Heart left ventricle (tissue), 16 donors: Measurements from ENCODE around the gene FREM1. TPM values are rescaled to one million over a fixed set of nuclear protein-coding genes. Genes with fewer than 3 reads are reported as not detected.

Experiments
- ATAC-seq, 4 donors: fragments of 200-7000 bp; cut with Tn5 transposase; one replicate each; pipeline ENCODE4 v1.9.1; 2020 to 2022; ENCODE audit warnings: moderate library complexity in 4 of 4, mild to moderate bottlenecking in 3 of 4, moderate number of reproducible peaks in 1 of 4
- DNase-seq, 5 donors: peaks; one replicate each; pipeline ENCODE4 v3.0.0-alpha.2; 2020
- H3K27ac ChIP-seq, 12 donors: fragments of 200-600 bp; sonication (generic) in 4 of 12; one replicate each; pipeline versions ENCODE4 v1.5.0 to v1.8.0; 2016 to 2022; ENCODE audit warnings: mild to moderate bottlenecking in 2 of 12
- H3K27me3 ChIP-seq, 9 donors: fragments of 200-600 bp; sonication (generic) in 2 of 9; one replicate each; pipeline versions ENCODE4 v1.5.1 to v1.8.0; 2016 to 2022; ENCODE audit warnings: mild to moderate bottlenecking in 3 of 9
- H3K36me3 ChIP-seq, 9 donors: fragments of 200-600 bp; sonication (generic) in 2 of 9; one replicate each; pipeline versions ENCODE4 v1.5.0 to v1.8.0; 2018 to 2022; ENCODE audit warnings: mild to moderate bottlenecking in 2 of 9
- H3K4me1 ChIP-seq, 12 donors: fragments of 200-600 bp; sonication (generic) in 4 of 12; one replicate each; pipeline versions ENCODE4 v1.5.0 to v1.8.0; 2016 to 2022; ENCODE audit warnings: mild to moderate bottlenecking in 3 of 12
- H3K4me3 ChIP-seq, 12 donors: fragments of 200-600 bp; sonication (generic) in 4 of 12; one replicate each; pipeline versions ENCODE4 v1.5.0 to v1.8.0; 2017 to 2022; ENCODE audit warnings: mild to moderate bottlenecking in 9 of 12, moderate library complexity in 4 of 12
- H3K9me3 ChIP-seq, 12 donors: fragments of 200-600 bp; sonication (generic) in 4 of 12; one replicate each; pipeline versions ENCODE4 v1.5.0 to v1.8.0; 2016 to 2022; ENCODE audit warnings: mild to moderate bottlenecking in 1 of 12
- POLR2A ChIP-seq, 2 donors: fragments of 450-650 bp; IDR thresholded peaks; one replicate each; pipeline ENCODE4 v1.6.1; 2017; ENCODE audit warnings: antibody characterized with exemption in 2 of 2, mild to moderate bottlenecking in 2 of 2, moderate library complexity in 2 of 2
- intact Hi-C, 10 donors: fragments of 100-400 bp; cut with DNase I; formaldehyde crosslinking; loops; one replicate each; pipeline versions ENCODE4 v1.11.1 to v1.14.2; 2022
- polyA plus RNA-seq, 2 donors: library from polyadenylated mRNA; stranded (reverse); fragments of 200-250 nt; gene quantifications; one replicate each; pipeline ENCODE4 v1.2.3, GENCODE V29; 2013
- total RNA-seq, 9 donors: library from RNA; depleted of rRNA in 2 of 9; stranded (reverse); fragments of >200 nt in 2 of 9; fragmentation: NEBNext Ultra II Directional in 3 of 9; extraction: Animal tissue kit (Norgen Biotek cat#: 25700) in 3 of 9; gene quantifications; one replicate each; pipeline versions ENCODE4 v1.1.0 to v1.2.4, GENCODE V29; 2016 to 2023
- TF ChIP-seq, protein P1 (sequence below), 12 donors: fragments of 200-600 bp; sonication (generic) in 4 of 12; IDR thresholded peaks; one replicate each; pipeline versions ENCODE4 v1.5.0 to v1.8.0; 2018 to 2022; ENCODE audit warnings: antibody characterized with exemption in 12 of 12, mild to moderate bottlenecking in 5 of 12
- donor health status: ischemic (EF 13 %, LVEDD 7.1; RV severe dilation, severe dysfunction).
- donor health status: healthy with polysubstance abuse.
- donor health status: DM: no; HTN: yes; CAD: no.
- donor health status: DM: no; HTN: no; CAD: no.
- donor health status: ischemic (EF 25% LVEDD 6.9; RV normal size, moderate dysfunction).
- donor health status: ischemic (EF 25% LVEDD 5.7; RV mildly dilated, moderate dysfunction).
- donor health status: healthy.
- donor health status: DM: yes; HTN: yes; CAD: no.
- donor health status: ischemic (EF 35%, LVEDD 5.7; RV mildly dilated, moderate dysfunction).
- donor health status: nonischemic (EF 11% LVEDD 7.7; RV severe dilation, severe dysfunction).
- donor health status: DM: yes; HTN: yes; CAD: no.
- donor health status: PGD.
- donor health status: ischemic (EF 29% LVEDD 5.4; RV normal size, mild dysfunction).
- donor health status: nonischemic (EF 23%, LVEDD 6.1; RV moderate dilation, normal function).

FREM1 gene
- total and polyA plus RNA-seq, 11 donors, result 0.29 to 6.5 (median 1.9) TPM

GRCh38 chr9:14686168-14686567, 224.1 kb downstream of the FREM1 start:
- ATAC-seq (no peak), DNase-seq (no peak)
- Histone ChIP-seq H3K9me3 (peaks cover 0 to 4% (median 0%) of the 10 kb centered on the region in 12 donors), H3K4me3 (no peak overlapping the region), H3K27ac (no peak overlapping the region), H3K4me1 (peaks cover 0 to 4% (median 0%) of the 10 kb centered on the region in 12 donors), H3K36me3 (peaks cover 0 to 50% (median 35%) of the 10 kb centered on the region in 9 donors), H3K27me3 (no peaks in the 10 kb centered on the region)
- intact Hi-C loops, result no loop called here
- TF ChIP-seq POLR2A (IDR thresholded peaks at IDR 0.05), result no peak
- TF ChIP-seq, protein P1, sequence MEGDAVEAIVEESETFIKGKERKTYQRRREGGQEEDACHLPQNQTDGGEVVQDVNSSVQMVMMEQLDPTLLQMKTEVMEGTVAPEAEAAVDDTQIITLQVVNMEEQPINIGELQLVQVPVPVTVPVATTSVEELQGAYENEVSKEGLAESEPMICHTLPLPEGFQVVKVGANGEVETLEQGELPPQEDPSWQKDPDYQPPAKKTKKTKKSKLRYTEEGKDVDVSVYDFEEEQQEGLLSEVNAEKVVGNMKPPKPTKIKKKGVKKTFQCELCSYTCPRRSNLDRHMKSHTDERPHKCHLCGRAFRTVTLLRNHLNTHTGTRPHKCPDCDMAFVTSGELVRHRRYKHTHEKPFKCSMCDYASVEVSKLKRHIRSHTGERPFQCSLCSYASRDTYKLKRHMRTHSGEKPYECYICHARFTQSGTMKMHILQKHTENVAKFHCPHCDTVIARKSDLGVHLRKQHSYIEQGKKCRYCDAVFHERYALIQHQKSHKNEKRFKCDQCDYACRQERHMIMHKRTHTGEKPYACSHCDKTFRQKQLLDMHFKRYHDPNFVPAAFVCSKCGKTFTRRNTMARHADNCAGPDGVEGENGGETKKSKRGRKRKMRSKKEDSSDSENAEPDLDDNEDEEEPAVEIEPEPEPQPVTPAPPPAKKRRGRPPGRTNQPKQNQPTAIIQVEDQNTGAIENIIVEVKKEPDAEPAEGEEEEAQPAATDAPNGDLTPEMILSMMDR (IDR thresholded peaks at IDR 0.05), result no peak

Other genes with a start within 250 kb of the FREM1 start
- gene ZDHHC21, start 217.0 kb downstream of the FREM1 start, total RNA-seq, result 1 to 10 TPM; 5.2 to 9.3 (median 7.7) TPM
- gene ZDHHC21, start 217.0 kb downstream of the FREM1 start, polyA plus RNA-seq, result 1 to 10 TPM; 3.5 to 3.9 TPM
- gene CER1, start 187.7 kb downstream of the FREM1 start, total RNA-seq, result not detected
- gene CER1, start 187.7 kb downstream of the FREM1 start, polyA plus RNA-seq, result not detected